Skin epidermis (tissue), 12 donors: ENCODE measurements around the gene MFAP3.

Experiments used
- H3K27ac ChIP-seq, 21 experiments: fragments of 200-600 bp; sonication (generic) in 11 of 21; one replicate each; pipeline ENCODE4 v1.5.0; 2020; ENCODE audit warnings: mild to moderate bottlenecking in 3 of 21, inconsistent platforms in 2 of 21, moderate library complexity in 2 of 21
- H3K4me3 ChIP-seq, 7 experiments: fragments of 200-600 bp; sonication (generic) in 2 of 7; one replicate each; pipeline ENCODE4 v1.5.0; 2020; ENCODE audit warnings: inconsistent platforms in 2 of 7, mild to moderate bottlenecking in 2 of 7, moderate library complexity in 1 of 7

The MFAP3 gene

GRCh38 chr5:154086641-154087040, 47.9 kb downstream of the MFAP3 start:
- H3K27ac ChIP-seq, result no peak overlapping the region
- H3K4me3 ChIP-seq, result no peak overlapping the region

- no peak overlapping the region for H3K27ac ChIP-seq
- H3K4me3 ChIP-seq, result no peak overlapping the region
These were observed 48.5 kb downstream of the MFAP3 start for GRCh38 chr5:154087260-154087659.

- Histone ChIP-seq H3K4me3 (no peak overlapping the region), H3K27ac (no peak overlapping the region)
These were observed 50.0 kb downstream of the MFAP3 start for GRCh38 chr5:154088801-154089200.

GRCh38 chr5:154090656-154091055, 51.9 kb downstream of the MFAP3 start:
- Histone ChIP-seq H3K4me3 (no peak overlapping the region), H3K27ac (no peak overlapping the region)

GRCh38 chr5:154092356-154093141, 53.8 kb downstream of the MFAP3 start:
- no peak overlapping the region for H3K4me3 ChIP-seq
- H3K27ac ChIP-seq, result no peak overlapping the region

- no peak overlapping the region for H3K27ac ChIP-seq
- H3K4me3 ChIP-seq, result no peak overlapping the region
These were observed 54.4 kb downstream of the MFAP3 start for GRCh38 chr5:154093142-154093532.

GRCh38 chr5:154095904-154096303, 57.1 kb downstream of the MFAP3 start:
- Histone ChIP-seq H3K27ac (no peak overlapping the region), H3K4me3 (no peak overlapping the region)

- no peak overlapping the region for H3K4me3 ChIP-seq
- H3K27ac ChIP-seq, result no peak overlapping the region
These were observed 58.3 kb downstream of the MFAP3 start for GRCh38 chr5:154097031-154097430.

- H3K4me3 ChIP-seq, result no peak overlapping the region
- no peak overlapping the region for H3K27ac ChIP-seq
These were observed 59.7 kb downstream of the MFAP3 start for GRCh38 chr5:154098465-154098864.

GRCh38 chr5:154101184-154101583, 62.4 kb downstream of the MFAP3 start:
- Histone ChIP-seq H3K27ac (no peak overlapping the region), H3K4me3 (no peak overlapping the region)

- H3K27ac ChIP-seq, result no peak overlapping the region
- H3K4me3 ChIP-seq, result no peak overlapping the region
These were observed 64.5 kb downstream of the MFAP3 start for GRCh38 chr5:154103233-154103632.
